Activated B cell treated with CpG ODN at 0.5 μM for 24 hours (primary cell): ENCODE results near the gene MSH3. TPM values are rescaled to one million over a fixed set of nuclear protein-coding genes. Genes with fewer than 3 reads are reported as not detected.

ENCODE experiments used
- ATAC-seq: fragments of 200-7000 bp; cut with Tn5 transposase; one replicate; pipeline ENCODE4 v1.10.0; 2021; ENCODE audit warnings: low read depth, mild to moderate bottlenecking, moderate library complexity
- CTCF ChIA-PET: fragments of 350-600 bp; sonication (Branson Sonifier 250); formaldehyde crosslinking; loops from one replicate; lab custom pipeline; 2021; ENCODE audit warnings: antibody characterized with exemption; lab: Charles Lee
- POLR2A ChIA-PET: fragments of 350-600 bp; sonication (Branson Sonifier 250); formaldehyde crosslinking; loops from one replicate; lab custom pipeline; 2021; ENCODE audit warnings: antibody characterized with exemption; lab: Charles Lee
- DNase-seq: peaks from one replicate; pipeline ENCODE4 v3.0.0; 2022
- H3K27ac Mint-ChIP-seq: one replicate; pipeline ENCODE4 v1.8.0; 2020; ENCODE audit warnings: mixed read lengths
- H3K27me3 Mint-ChIP-seq: one replicate; pipeline ENCODE4 v1.8.0; 2021; ENCODE audit warnings: mixed read lengths
- H3K36me3 Mint-ChIP-seq: one replicate; pipeline ENCODE4 v1.8.0; 2021; ENCODE audit warnings: low read depth, mixed read lengths
- H3K4me1 Mint-ChIP-seq: one replicate; pipeline ENCODE4 v1.8.0; 2021; ENCODE audit warnings: mixed read lengths
- H3K4me3 Mint-ChIP-seq: one replicate; pipeline ENCODE4 v1.8.0; 2020; ENCODE audit warnings: mild to moderate bottlenecking, mixed read lengths
- H3K9me3 Mint-ChIP-seq: one replicate; pipeline ENCODE4 v1.8.0; 2020; ENCODE audit warnings: mixed read lengths
- CTCF ChIP-seq: fragments of 200-600 bp; IDR thresholded peaks from one replicate; pipeline ENCODE4 v1.8.0; 2022; ENCODE audit warnings: antibody characterized with exemption, mild to moderate bottlenecking
- intact Hi-C: fragments of 100-400 bp; cut with micrococcal nuclease; formaldehyde crosslinking; loops from one replicate; pipeline ENCODE4 v1.15.1; 2024
- total RNA-seq: library from RNA; stranded (reverse); gene quantifications from 2 replicates; pipeline ENCODE4 v1.2.3, GENCODE V29; 2022

MSH3 gene
- total RNA-seq, 1 donor from 2014 or later, result 24.0 TPM

- CTCF ChIA-PET, result no interaction called here
- Mint-ChIP-seq H3K4me1 (no peaks in the 10 kb centered on the region), H3K36me3 (no peaks in the 10 kb centered on the region), H3K9me3 (no peaks in the 10 kb centered on the region), H3K27me3 (peaks cover 2% of the 10 kb centered on the region), H3K4me3 (no peak overlapping the region), H3K27ac (no peak overlapping the region)
- DNase-seq, result no peak
- ATAC-seq, result no peak
- intact Hi-C loops, result no loop called here
- TF ChIP-seq CTCF, result no peak
- POLR2A ChIA-PET, result no interaction called here
Observed at GRCh38 chr5:80921026-80921425, 266.6 kb downstream of the MSH3 start.

GRCh38 chr5:80925931-80926330, 271.5 kb downstream of the MSH3 start:
- H3K9me3 Mint-ChIP-seq, result no peaks in the 10 kb centered on the region
- no peaks in the 10 kb centered on the region for H3K36me3 Mint-ChIP-seq
- ATAC-seq, result no peak
- peaks cover 10% of the 10 kb centered on the region for H3K4me1 Mint-ChIP-seq
- ChIA-PET POLR2A (no interaction called here), CTCF (no interaction called here)
- H3K4me3 Mint-ChIP-seq, result no peak overlapping the region
- no peak for TF ChIP-seq CTCF
- intact Hi-C loops, result no loop called here
- peaks cover 1% of the 10 kb centered on the region for H3K27me3 Mint-ChIP-seq
- no peak for DNase-seq
- H3K27ac Mint-ChIP-seq, result no peak overlapping the region

Other genes with a start within 250 kb of the MSH3 start
- 19.8 and 21.1 TPM in 2 replicates for gene ZFYVE16, start 246.6 kb upstream of the MSH3 start, total RNA-seq
- 0.47 TPM in 1 of 2 replicates, not detected in the other for gene FAM151B, start 166.6 kb upstream of the MSH3 start, total RNA-seq
- not detected in 2 replicates for gene ANKRD34B, start 84.4 kb upstream of the MSH3 start, total RNA-seq
- 11.1 and 12.7 TPM in 2 replicates for gene DHFR, start 331 bp downstream of the MSH3 start, total RNA-seq